ENCODE data around the gene REEP3.
"Not testable (repeated sequence)": the region's sequence is repeated elsewhere in the genome, so short reads cannot be mapped to it uniquely, and the experiment has no call there.

REEP3 gene

GRCh38 chr10:63642808-63643207, 121.6 kb downstream of the REEP3 start:
- no peaks in the 10 kb centered on the region for H3K4me1 ChIP-seq
- H3K4me3 ChIP-seq, result no peak overlapping the region
- no peaks in the 10 kb centered on the region for H3K27me3 ChIP-seq (ENCODE audit: low read depth)
- in situ Hi-C loops (cut with MboI; ENCODE audit: low sequenced_read_pairs), result no loop called here
- no peaks in the 10 kb centered on the region for H3K36me3 ChIP-seq (replicated peaks)
- H3K9me3 ChIP-seq, result no peaks in the 10 kb centered on the region
- DNase-seq (ENCODE audit: low spot score in 2 of 2), result no peak

- Histone ChIP-seq H3K4me1 (no peaks in the 10 kb centered on the region), H3K27me3 (ENCODE audit: low read depth) (no peaks in the 10 kb centered on the region), H3K36me3 (replicated peaks) (no peaks in the 10 kb centered on the region), H3K9me3 (no peaks in the 10 kb centered on the region), H3K4me3 (no peak overlapping the region)
- in situ Hi-C loops (cut with MboI; ENCODE audit: low sequenced_read_pairs), result no loop called here
- DNase-seq (ENCODE audit: low spot score in 2 of 2), result no peak
Observed at GRCh38 chr10:63644418-63645142, 123.4 kb downstream of the REEP3 start.

- no peak for DNase-seq (ENCODE audit: low spot score in 2 of 2)
- H3K4me3 ChIP-seq, result no peak overlapping the region
- in situ Hi-C loops (cut with MboI; ENCODE audit: low sequenced_read_pairs), result no loop called here
Observed at GRCh38 chr10:63645195-63645594, 124.0 kb downstream of the REEP3 start.

GRCh38 chr10:63646491-63646890, 125.3 kb downstream of the REEP3 start:
- no peak overlapping the region for H3K4me3 ChIP-seq
- H3K9me3 ChIP-seq, result no peaks in the 10 kb centered on the region
- H3K4me1 ChIP-seq, result no peaks in the 10 kb centered on the region
- in situ Hi-C loops (cut with MboI; ENCODE audit: low sequenced_read_pairs), result no loop called here
- DNase-seq (ENCODE audit: low spot score in 2 of 2), result no peak
- no peaks in the 10 kb centered on the region for H3K27me3 ChIP-seq (ENCODE audit: low read depth)
- no peaks in the 10 kb centered on the region for H3K36me3 ChIP-seq (replicated peaks)

More at GRCh38 chr10:63645195-63645594, 124.0 kb downstream of the REEP3 start:
- no peaks in the 10 kb centered on the region for H3K4me1 ChIP-seq
- no peaks in the 10 kb centered on the region for H3K9me3 ChIP-seq
- H3K36me3 ChIP-seq (replicated peaks), result no peaks in the 10 kb centered on the region
- H3K27me3 ChIP-seq (ENCODE audit: low read depth), result no peaks in the 10 kb centered on the region

- in situ Hi-C loops (cut with MboI; ENCODE audit: low sequenced_read_pairs), result no loop called here
- no peaks in the 10 kb centered on the region for H3K4me1 ChIP-seq
- no peaks in the 10 kb centered on the region for H3K36me3 ChIP-seq (replicated peaks)
- DNase-seq (ENCODE audit: low spot score in 2 of 2), result no peak
- H3K4me3 ChIP-seq, result no peak overlapping the region
- no peaks in the 10 kb centered on the region for H3K9me3 ChIP-seq
- no peaks in the 10 kb centered on the region for H3K27me3 ChIP-seq (ENCODE audit: low read depth)
Observed at GRCh38 chr10:63651864-63652263, 130.7 kb downstream of the REEP3 start.

- Histone ChIP-seq H3K27me3 (ENCODE audit: low read depth) (no peaks in the 10 kb centered on the region), H3K4me3 (no peak overlapping the region), H3K4me1 (no peaks in the 10 kb centered on the region), H3K36me3 (replicated peaks) (no peaks in the 10 kb centered on the region), H3K9me3 (no peaks in the 10 kb centered on the region)
- in situ Hi-C loops (cut with MboI; ENCODE audit: low sequenced_read_pairs), result no loop called here
- DNase-seq (ENCODE audit: low spot score in 2 of 2), result no peak
Observed at GRCh38 chr10:63653747-63654146, 132.5 kb downstream of the REEP3 start.

GRCh38 chr10:63657761-63658160, 136.6 kb downstream of the REEP3 start:
- H3K4me3 ChIP-seq, result no peak overlapping the region
- in situ Hi-C loops (cut with MboI; ENCODE audit: low sequenced_read_pairs), result no loop called here
- H3K4me1 ChIP-seq, result no peaks in the 10 kb centered on the region
- no peaks in the 10 kb centered on the region for H3K36me3 ChIP-seq (replicated peaks)
- no peaks in the 10 kb centered on the region for H3K27me3 ChIP-seq (ENCODE audit: low read depth)
- no peaks in the 10 kb centered on the region for H3K9me3 ChIP-seq
- DNase-seq (ENCODE audit: low spot score in 2 of 2), result no peak

GRCh38 chr10:63660941-63661340, 139.7 kb downstream of the REEP3 start:
- H3K4me3 ChIP-seq; H3K4me1 ChIP-seq; DNase-seq (ENCODE audit: low spot score in 2 of 2); H3K9me3 ChIP-seq; H3K36me3 ChIP-seq (replicated peaks); in situ Hi-C loops (cut with MboI; ENCODE audit: low sequenced_read_pairs); H3K27me3 ChIP-seq (ENCODE audit: low read depth): not testable (repeated sequence)

GRCh38 chr10:63661347-63661746, 140.1 kb downstream of the REEP3 start:
- no peaks in the 10 kb centered on the region for H3K27me3 ChIP-seq (ENCODE audit: low read depth)
- H3K36me3 ChIP-seq (replicated peaks), result no peaks in the 10 kb centered on the region
- H3K4me3 ChIP-seq, result no peak overlapping the region
- H3K4me1 ChIP-seq, result no peaks in the 10 kb centered on the region
- H3K9me3 ChIP-seq, result no peaks in the 10 kb centered on the region
- DNase-seq (ENCODE audit: low spot score in 2 of 2), result no peak
- in situ Hi-C loops (cut with MboI; ENCODE audit: low sequenced_read_pairs), result no loop called here

- DNase-seq (ENCODE audit: low spot score in 2 of 2), result no peak
- in situ Hi-C loops (cut with MboI; ENCODE audit: low sequenced_read_pairs), result no loop called here
- H3K27me3 ChIP-seq (ENCODE audit: low read depth), result no peaks in the 10 kb centered on the region
- no peaks in the 10 kb centered on the region for H3K36me3 ChIP-seq (replicated peaks)
- no peaks in the 10 kb centered on the region for H3K4me1 ChIP-seq
- H3K4me3 ChIP-seq, result no peak overlapping the region
- no peaks in the 10 kb centered on the region for H3K9me3 ChIP-seq
Observed at GRCh38 chr10:63664341-63664885, 143.2 kb downstream of the REEP3 start.

- not testable (repeated sequence) for H3K4me3 ChIP-seq
Observed at GRCh38 chr10:63665006-63665580, 143.9 kb downstream of the REEP3 start.

GRCh38 chr10:63665670-63666134, 144.5 kb downstream of the REEP3 start:
- Histone ChIP-seq H3K27me3 (ENCODE audit: low read depth) (no peaks in the 10 kb centered on the region), H3K4me1 (peaks cover 9% of the 10 kb centered on the region), H3K36me3 (replicated peaks) (no peaks in the 10 kb centered on the region), H3K9me3 (no peaks in the 10 kb centered on the region), H3K4me3 (no peak overlapping the region)
- DNase-seq (ENCODE audit: low spot score in 2 of 2), result no peak
- in situ Hi-C loops (cut with MboI; ENCODE audit: low sequenced_read_pairs), result no loop called here

More at GRCh38 chr10:63665006-63665580, 143.9 kb downstream of the REEP3 start:
- H3K27me3 ChIP-seq (ENCODE audit: low read depth); H3K9me3 ChIP-seq; H3K36me3 ChIP-seq (replicated peaks); in situ Hi-C loops (cut with MboI; ENCODE audit: low sequenced_read_pairs); H3K4me1 ChIP-seq; DNase-seq (ENCODE audit: low spot score in 2 of 2): not testable (repeated sequence)

GRCh38 chr10:63666836-63667383, 145.7 kb downstream of the REEP3 start:
- Histone ChIP-seq H3K36me3 (replicated peaks) (no peaks in the 10 kb centered on the region), H3K4me1 (peaks cover 21% of the 10 kb centered on the region), H3K9me3 (no peaks in the 10 kb centered on the region), H3K27me3 (ENCODE audit: low read depth) (no peaks in the 10 kb centered on the region), H3K4me3 (no peak overlapping the region)
- DNase-seq (ENCODE audit: low spot score in 2 of 2), result no peak
- in situ Hi-C loops (cut with MboI; ENCODE audit: low sequenced_read_pairs), result no loop called here

Data from HAP-1 (cell line).